DND-41 (cell line): ENCODE results near the gene KCNV2.

Experiments used
- EZH2 ChIP-seq: IDR thresholded peaks from 3 replicates; pipeline ENCODE4 v1.6.1; 2012; ENCODE audit warnings: borderline replicate concordance, low read depth, mild to moderate bottlenecking, moderate library complexity, low read length, inconsistent platforms; ENCODE audit not compliant: severe bottlenecking
- TF ChIP-seq, protein P1 (sequence below): IDR thresholded peaks from 2 replicates; pipeline ENCODE4 v1.5.1; 2012; ENCODE audit warnings: borderline replicate concordance, low read length, moderate library complexity, mild to moderate bottlenecking; ENCODE audit not compliant: poor library complexity, severe bottlenecking; ENCODE audit errors: extremely low read depth

GRCh38 chr9:2730971-2731370, 13.7 kb downstream of the KCNV2 start:
- TF ChIP-seq, protein P1, sequence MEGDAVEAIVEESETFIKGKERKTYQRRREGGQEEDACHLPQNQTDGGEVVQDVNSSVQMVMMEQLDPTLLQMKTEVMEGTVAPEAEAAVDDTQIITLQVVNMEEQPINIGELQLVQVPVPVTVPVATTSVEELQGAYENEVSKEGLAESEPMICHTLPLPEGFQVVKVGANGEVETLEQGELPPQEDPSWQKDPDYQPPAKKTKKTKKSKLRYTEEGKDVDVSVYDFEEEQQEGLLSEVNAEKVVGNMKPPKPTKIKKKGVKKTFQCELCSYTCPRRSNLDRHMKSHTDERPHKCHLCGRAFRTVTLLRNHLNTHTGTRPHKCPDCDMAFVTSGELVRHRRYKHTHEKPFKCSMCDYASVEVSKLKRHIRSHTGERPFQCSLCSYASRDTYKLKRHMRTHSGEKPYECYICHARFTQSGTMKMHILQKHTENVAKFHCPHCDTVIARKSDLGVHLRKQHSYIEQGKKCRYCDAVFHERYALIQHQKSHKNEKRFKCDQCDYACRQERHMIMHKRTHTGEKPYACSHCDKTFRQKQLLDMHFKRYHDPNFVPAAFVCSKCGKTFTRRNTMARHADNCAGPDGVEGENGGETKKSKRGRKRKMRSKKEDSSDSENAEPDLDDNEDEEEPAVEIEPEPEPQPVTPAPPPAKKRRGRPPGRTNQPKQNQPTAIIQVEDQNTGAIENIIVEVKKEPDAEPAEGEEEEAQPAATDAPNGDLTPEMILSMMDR = no peak
- no peak for TF ChIP-seq EZH2
